Activated CD8-positive, alpha-beta memory T cell treated with anti-CD3 and anti-CD28 coated beads, Interleukin-2, amount 50 U/mL, for 4 hours (primary cell): ENCODE results near the gene PYY.
"Not testable (repeated sequence)": the region's sequence is repeated elsewhere in the genome, so short reads cannot be mapped to it uniquely, and the experiment has no call there.

Experiments
- DNase-seq: peaks from one replicate; pipeline ENCODE4 v3.0.0-alpha.2; 2020

The PYY gene

GRCh38 chr17:43976963-43977837, 23.5 kb upstream of the PYY start:
- no peak for DNase-seq

GRCh38 chr17:43975898-43976297, 22.2 kb upstream of the PYY start:
- no peak for DNase-seq

GRCh38 chr17:43974382-43975266, 20.9 kb upstream of the PYY start:
- no peak for DNase-seq

- not testable (repeated sequence) for DNase-seq
Observed at GRCh38 chr17:43972444-43973212, 18.9 kb upstream of the PYY start.

DNA sequence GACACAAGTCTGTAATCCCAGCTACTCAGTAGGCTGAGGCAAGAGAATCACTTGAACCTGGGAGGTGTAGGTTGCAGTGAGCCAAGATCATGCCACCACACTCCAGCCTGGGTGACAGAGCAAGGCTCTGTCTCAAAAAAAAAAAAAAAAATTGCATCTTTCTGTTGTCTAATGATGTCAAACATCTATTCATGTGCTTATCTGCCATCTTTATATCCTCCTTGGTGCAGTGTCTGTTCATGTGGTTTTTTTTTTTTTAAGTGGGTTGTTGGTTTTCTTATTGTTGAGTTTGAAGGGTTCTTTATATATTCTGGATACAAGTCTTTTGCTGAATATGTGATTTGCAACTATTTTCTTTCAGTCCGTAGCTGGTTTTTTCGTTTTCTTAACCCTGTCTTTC, 17.7 kb upstream of the PYY start:
- DNase-seq, result not testable (repeated sequence)

DNA sequence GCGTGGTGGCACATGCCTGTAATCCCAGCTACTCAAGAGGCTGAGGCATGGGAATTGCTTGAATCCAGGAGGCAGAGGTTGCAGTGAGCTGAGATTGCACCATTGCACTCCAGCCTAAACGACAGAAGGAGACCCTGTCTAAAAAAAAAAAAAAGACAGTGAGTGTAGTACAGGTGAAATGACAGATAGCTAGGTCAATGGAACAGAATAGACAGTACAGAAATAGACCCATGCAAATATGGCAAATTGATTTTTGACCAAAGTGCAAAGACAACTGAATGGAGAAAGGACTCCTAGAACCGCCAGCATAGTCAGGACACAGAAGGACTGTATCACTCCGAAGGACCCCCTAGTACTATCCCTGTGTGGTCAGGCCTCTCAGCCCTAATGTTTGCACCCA, 16.6 kb upstream of the PYY start:
- DNase-seq, result no peak

DNA sequence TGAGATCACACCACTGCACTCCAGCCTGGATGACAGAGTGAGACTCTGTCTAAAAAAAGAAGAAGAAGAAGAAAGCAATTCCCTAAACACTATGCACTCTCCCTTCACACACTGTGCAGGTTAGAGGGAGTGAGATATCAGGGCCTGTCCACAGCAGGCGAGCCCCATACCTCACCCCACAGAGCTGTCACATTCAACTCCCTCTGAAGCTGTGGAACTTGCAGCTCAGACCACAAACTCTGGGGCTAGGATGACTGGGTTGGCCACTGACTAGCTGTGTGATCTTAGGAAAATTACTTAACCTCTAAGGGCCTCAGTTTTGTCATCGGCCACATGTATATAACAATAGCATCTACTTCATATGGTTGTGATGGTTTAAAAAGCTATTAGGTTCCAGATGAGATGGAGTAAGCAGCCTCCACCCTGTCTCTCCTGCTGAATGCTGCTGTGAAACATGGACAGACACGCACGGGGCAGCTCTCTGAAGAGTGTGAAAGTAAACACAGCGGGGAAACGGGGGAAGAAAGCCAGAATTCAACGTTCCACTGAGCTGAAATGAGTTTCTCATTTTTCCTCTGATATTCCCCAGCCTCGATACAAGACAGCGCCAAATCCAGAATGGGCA, 13.6 kb upstream of the PYY start:
- DNase-seq, result no peak

GRCh38 chr17:43966276-43966675, 12.5 kb upstream of the PYY start:
- DNase-seq, result no peak

- DNase-seq, result no peak
Observed at GRCh38 chr17:43962479-43962878, 8.7 kb upstream of the PYY start.

DNA sequence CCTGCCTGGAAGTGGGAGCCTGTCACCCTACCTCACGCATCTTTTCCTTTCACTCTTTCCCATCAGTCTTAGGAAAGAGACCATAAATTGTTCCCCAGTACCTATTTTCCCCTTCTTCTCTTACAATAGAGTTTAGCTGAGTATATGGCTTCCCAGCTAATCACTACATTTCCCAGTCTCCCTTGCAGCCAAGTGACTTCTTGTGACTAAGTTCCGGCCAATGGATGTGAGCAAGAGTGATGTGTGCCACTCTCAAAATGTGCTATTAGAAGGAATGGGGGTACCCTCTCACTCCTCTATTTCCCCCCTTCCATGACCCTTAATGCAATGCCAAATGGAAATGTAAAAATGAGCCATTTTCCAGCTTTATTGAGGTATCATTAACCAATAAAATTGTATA, 8.2 kb upstream of the PYY start:
- DNase-seq, result no peak

DNA sequence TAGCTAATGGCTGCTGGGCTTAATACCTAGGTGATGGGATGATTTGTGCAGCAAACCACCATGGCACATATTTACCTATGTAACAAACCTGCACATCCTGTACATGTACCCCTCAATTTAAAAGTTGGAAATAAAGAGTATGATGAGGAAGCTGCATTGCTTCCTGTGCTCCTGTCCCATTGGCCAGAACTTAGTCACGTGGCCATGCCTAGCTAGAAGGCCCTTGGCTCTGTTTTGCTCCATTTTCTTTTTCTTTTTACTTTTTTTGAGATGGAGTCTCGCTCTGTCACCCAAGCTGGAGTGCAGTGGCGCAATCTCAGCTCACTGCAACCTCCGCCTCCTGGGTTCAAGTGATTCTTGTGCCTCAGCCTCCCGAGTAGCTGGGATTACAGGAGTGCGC, 7.6 kb upstream of the PYY start:
- DNase-seq, result not testable (repeated sequence)

- no peak for DNase-seq
Observed at GRCh38 chr17:43958748-43959352, 5.1 kb upstream of the PYY start.

- DNase-seq, result no peak
Observed at GRCh38 chr17:43956222-43956621, 2.5 kb upstream of the PYY start.

DNA sequence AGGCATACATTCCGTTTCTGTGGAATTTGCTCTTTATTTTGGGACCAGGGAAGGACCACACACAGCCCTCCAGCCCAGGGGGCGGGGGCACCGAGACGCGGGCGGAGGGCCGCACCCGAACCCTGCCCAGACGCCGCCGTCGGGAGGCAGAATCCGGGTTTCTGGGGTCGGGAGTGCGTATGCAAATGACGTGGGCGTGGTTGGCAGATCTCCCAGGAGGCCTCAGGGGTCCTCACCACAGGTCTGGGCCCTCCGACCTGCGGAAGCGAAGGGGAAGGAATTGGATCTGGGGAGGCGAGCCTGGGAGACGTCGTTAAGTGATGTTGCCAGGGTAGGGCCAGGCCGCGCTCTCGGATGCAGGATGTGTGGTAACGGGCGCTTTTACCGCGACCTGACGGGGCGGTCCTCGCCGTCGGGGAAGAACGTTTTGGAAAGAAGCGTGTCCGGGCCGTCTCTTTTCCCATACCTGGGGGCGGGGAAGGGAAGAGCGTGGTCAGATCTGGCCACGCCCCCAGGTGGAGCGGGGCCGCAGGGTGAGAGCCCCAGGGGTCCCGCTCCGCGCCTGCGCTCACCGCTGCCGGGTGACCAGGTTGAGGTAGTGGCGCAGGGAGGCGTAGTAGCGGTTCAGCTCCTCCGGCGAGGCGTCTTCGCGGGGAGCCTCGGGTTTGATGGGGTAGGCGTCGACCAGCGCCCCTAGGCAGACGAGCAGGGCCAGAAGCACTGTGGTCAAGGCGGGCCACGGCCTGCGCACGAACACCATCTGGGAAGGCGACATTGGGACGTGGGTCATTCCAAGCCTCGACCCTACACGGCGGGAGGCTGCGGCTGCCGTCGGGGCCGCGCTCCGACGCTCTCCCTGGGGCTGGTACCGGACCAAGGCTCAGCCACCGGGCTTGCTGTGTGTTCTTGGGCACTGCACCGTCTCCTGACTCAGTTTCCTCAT, 745 bp downstream of the PYY start:
- DNase-seq, result no peak

DNA sequence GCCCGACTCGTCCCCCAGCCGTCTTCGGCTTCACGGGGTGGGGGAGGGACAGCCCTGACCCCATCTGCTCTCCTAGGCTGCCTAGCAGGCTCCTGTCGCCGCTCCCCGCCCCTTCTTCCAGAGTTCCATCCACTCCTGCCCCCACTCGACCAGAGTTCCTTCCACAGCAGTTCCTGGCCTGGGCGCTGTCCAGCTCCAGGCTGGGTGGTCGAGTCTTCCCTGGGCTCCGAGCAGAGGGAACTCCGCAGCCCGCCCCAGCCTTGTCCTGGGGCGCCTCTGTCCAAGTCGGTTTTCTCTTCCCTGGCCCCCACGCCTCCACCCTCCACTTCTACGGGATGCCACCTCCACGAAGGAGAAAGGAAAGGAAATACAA, 1.4 kb downstream of the PYY start:
- DNase-seq, result no peak

GRCh38 chr17:43951750-43952149, 2.0 kb downstream of the PYY start:
- DNase-seq, result no peak

GRCh38 chr17:43950554-43950953, 3.2 kb downstream of the PYY start:
- DNase-seq, result no peak

DNA sequence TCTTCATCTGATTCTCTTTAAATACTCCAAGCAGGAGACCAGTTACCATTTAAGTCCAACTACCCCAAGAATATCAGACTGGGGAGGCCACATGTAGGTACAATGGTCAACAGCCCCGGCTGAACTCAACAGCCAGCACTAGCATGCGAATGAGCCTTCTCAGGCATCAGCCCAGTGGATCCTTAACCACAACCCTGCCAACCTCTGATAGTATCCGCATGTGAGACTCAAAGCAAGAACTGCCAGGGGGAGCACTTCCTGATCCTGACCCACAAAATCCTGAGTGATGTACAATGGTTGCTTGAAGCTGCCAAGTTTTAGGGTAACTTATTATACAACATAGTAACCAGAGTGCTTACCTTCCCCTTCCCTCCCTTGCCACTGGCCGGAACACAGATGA, 4.0 kb downstream of the PYY start:
- no peak for DNase-seq

DNA sequence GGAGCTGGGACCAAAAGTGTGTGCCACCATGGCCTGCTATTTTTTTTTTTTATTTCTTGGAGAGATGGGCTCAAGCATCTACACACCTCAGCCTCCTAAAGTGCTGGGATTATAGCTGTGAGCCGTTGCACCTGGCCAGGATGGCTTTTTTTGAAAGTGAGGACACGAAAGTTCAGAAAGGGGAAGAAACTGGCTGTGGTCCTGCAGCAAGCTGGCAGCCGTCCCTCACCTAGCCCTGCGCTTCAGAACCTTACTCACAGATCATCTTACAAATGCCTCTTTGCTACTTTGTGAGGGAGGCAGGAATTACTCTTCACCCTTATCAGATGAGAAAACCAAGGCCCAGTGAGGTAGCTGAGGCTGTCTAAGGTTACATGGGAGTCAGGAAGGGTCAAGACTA, 7.0 kb downstream of the PYY start:
- DNase-seq, result no peak

GRCh38 chr17:43945074-43945829, 8.5 kb downstream of the PYY start:
- no peak for DNase-seq
